Thoracic aorta (tissue), 2 donors: ENCODE measurements around the gene KSR1. TPM values are rescaled to one million over a fixed set of nuclear protein-coding genes. Genes with fewer than 3 reads are reported as not detected.

ENCODE experiments used
- ATAC-seq: fragments of 150-250 bp; one replicate; pipeline ENCODE4 v1.8.0; 2017; ENCODE audit warnings: low read depth; ENCODE audit not compliant: insufficient number of reproducible peaks, low FRiP score
- DNase-seq: peaks from one replicate; pipeline ENCODE4 v3.0.0-alpha.2; 2020; ENCODE audit warnings: low spot score
- H3K27ac ChIP-seq, 2 donors: fragments of 200-600 bp; sonication (generic); 1 replicate in 1 of 2; 2 replicates in 1 of 2; pipeline ENCODE4 v1.5.1; 2016; ENCODE audit warnings: mild to moderate bottlenecking in 2 of 2, moderate library complexity in 2 of 2
- H3K27me3 ChIP-seq: fragments of 200-600 bp; sonication (generic); replicated peaks from 2 replicates; pipeline ENCODE4 v1.6.0; 2016; ENCODE audit warnings: mild to moderate bottlenecking; ENCODE audit not compliant: insufficient read depth
- H3K36me3 ChIP-seq: fragments of 200-600 bp; sonication (generic); one replicate; pipeline ENCODE4 v1.5.1; 2016
- H3K4me1 ChIP-seq, 2 donors: fragments of 200-600 bp; sonication (generic); 1 replicate in 1 of 2; 2 replicates in 1 of 2; pipeline versions ENCODE4 v1.5.1 to v1.6.0; 2016; ENCODE audit warnings: low read depth in 2 of 2, mild to moderate bottlenecking in 1 of 2; ENCODE audit not compliant: control insufficient read depth in 1 of 2
- H3K4me3 ChIP-seq: fragments of 200-600 bp; sonication (generic); 2 replicates; pipeline ENCODE4 v1.5.1; 2016; ENCODE audit warnings: mild to moderate bottlenecking
- H3K9me3 ChIP-seq: fragments of 200-600 bp; sonication (generic); 2 replicates; pipeline ENCODE4 v1.5.1; 2016
- CTCF ChIP-seq: fragments of 200-600 bp; sonication (generic); IDR thresholded peaks from one replicate; pipeline ENCODE4 v1.5.1; 2019; ENCODE audit warnings: antibody characterized with exemption
- total RNA-seq, 2 donors: library from RNA; depleted of rRNA; stranded (reverse); fragments of >200 nt; gene quantifications; one replicate each; pipeline versions ENCODE4 v1.1.0 to v1.2.3, GENCODE V29; 2016

The KSR1 gene
- total RNA-seq, 2 donors from 2014 or later, result 17.6 to 46.0 TPM

GRCh38 chr17:27473748-27474609 lies 17.7 kb downstream of the KSR1 start:
- H3K27me3 ChIP-seq, result no peaks in the 10 kb centered on the region
- H3K4me3 ChIP-seq, result no peak overlapping the region
- no peaks in the 10 kb centered on the region for H3K36me3 ChIP-seq
- DNase-seq (no peak), ATAC-seq (no peak)
- no peak overlapping the region for H3K27ac ChIP-seq
- peaks cover 3 to 24% of the 10 kb centered on the region in 2 donors for H3K4me1 ChIP-seq
- H3K9me3 ChIP-seq, result no peaks in the 10 kb centered on the region
- no peak for TF ChIP-seq CTCF

DNA sequence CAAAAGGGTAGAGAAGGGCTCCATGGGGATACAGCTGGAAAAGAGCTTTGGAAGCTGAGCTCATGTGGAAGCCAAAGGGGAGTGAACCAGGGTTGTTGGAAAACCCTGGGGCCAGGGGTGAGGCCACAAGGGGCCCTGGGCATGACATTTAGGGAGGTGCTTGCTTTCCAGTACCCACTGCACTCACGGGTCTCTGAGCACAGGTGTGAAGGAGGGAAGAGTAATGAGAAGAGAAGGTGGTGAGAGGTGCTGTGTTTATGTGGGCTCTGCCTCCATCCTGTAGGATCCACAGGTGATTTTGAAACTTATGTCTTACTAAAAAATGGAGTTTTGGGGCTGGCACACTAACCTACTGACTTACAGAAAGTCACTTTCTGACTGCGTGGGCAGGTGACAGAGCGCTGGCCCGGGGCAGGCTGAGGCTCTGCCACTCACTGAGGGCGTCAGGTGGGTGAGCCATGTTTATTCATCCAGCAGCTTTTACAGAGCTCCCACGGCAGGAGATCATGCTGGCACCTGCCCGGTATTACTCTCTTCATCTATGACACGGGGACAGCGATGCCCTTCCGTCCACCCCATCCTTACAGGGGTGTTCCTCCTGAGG lies 18.9 kb downstream of the KSR1 start:
- Histone ChIP-seq H3K4me3 (no peak overlapping the region), H3K9me3 (no peaks in the 10 kb centered on the region), H3K27me3 (no peaks in the 10 kb centered on the region), H3K27ac (no peak overlapping the region), H3K4me1 (peaks cover 3 to 13% of the 10 kb centered on the region in 2 donors), H3K36me3 (no peaks in the 10 kb centered on the region)
- ATAC-seq, result no peak
- TF ChIP-seq CTCF, result no peak
- DNase-seq, result no peak

- Histone ChIP-seq H3K9me3 (no peaks in the 10 kb centered on the region), H3K27ac (no peak overlapping the region), H3K4me1 (peaks cover 3 to 10% of the 10 kb centered on the region in 2 donors), H3K4me3 (no peak overlapping the region), H3K27me3 (no peaks in the 10 kb centered on the region), H3K36me3 (no peaks in the 10 kb centered on the region)
- ATAC-seq, result no peak
- no peak for DNase-seq
- no peak for TF ChIP-seq CTCF
Measured at GRCh38 chr17:27475981-27476895, 20.0 kb downstream of the KSR1 start.

- no peaks in the 10 kb centered on the region for H3K9me3 ChIP-seq
- DNase-seq (no peak), ATAC-seq (no peak)
- H3K4me3 ChIP-seq, result no peak overlapping the region
- no peaks in the 10 kb centered on the region for H3K36me3 ChIP-seq
- TF ChIP-seq CTCF, result no peak
- H3K4me1 ChIP-seq, result peaks cover 3 to 4% of the 10 kb centered on the region in 2 donors
- no peak overlapping the region for H3K27ac ChIP-seq
- H3K27me3 ChIP-seq, result no peaks in the 10 kb centered on the region
Measured at GRCh38 chr17:27477050-27477888, 21.0 kb downstream of the KSR1 start.
